GM21717 (cell line): ENCODE data around the gene RAB3GAP1.

ENCODE experiments used
- ATAC-seq: cut with Tn5 transposase; IDR thresholded peaks from one replicate; pipeline ENCODE4 v1.9.1; 2021; ENCODE audit warnings: mild to moderate bottlenecking, moderate library complexity; ENCODE audit not compliant: unreplicated experiment

RAB3GAP1 gene

GRCh38 chr2:135208016-135208415 lies 155.9 kb downstream of the RAB3GAP1 start:
- no peak for ATAC-seq

- ATAC-seq: no peak
Observed at GRCh38 chr2:135212757-135213156, 160.7 kb downstream of the RAB3GAP1 start.

GRCh38 chr2:135218426-135218825 lies 166.3 kb downstream of the RAB3GAP1 start:
- no peak for ATAC-seq

- ATAC-seq: no peak
Observed at GRCh38 chr2:135219226-135219625, 167.1 kb downstream of the RAB3GAP1 start.
